Dendritic cell treated with granulocyte-macrophage colony-stimulating factor and Interleukin-4, amounts not matched to agents 40 ng/mL and 50 ng/mL, for 4 days (primary cell): ENCODE results near the gene HS3ST5.

Source experiments
- H3K27ac Mint-ChIP-seq: one replicate; pipeline ENCODE4 v1.8.0; 2022; ENCODE audit warnings: mild to moderate bottlenecking, mixed read lengths
- H3K27me3 Mint-ChIP-seq: one replicate; pipeline ENCODE4 v1.8.0; 2022; ENCODE audit warnings: mild to moderate bottlenecking, mixed read lengths
- H3K36me3 Mint-ChIP-seq: one replicate; pipeline ENCODE4 v1.8.0; 2022; ENCODE audit warnings: low read depth, mixed read lengths
- H3K4me1 Mint-ChIP-seq: one replicate; pipeline ENCODE4 v1.8.0; 2022; ENCODE audit warnings: low read depth, mixed read lengths
- H3K4me3 Mint-ChIP-seq: one replicate; pipeline ENCODE4 v1.8.0; 2022; ENCODE audit warnings: mild to moderate bottlenecking, moderate library complexity, mixed read lengths
- H3K9me3 Mint-ChIP-seq: one replicate; pipeline ENCODE4 v1.8.0; 2022; ENCODE audit warnings: mixed read lengths
- intact Hi-C: fragments of 100-400 bp; cut with micrococcal nuclease; formaldehyde crosslinking; loops from one replicate; pipeline ENCODE4 v1.15.0; 2022

Gene HS3ST5

GRCh38 chr6:114312931-114313330, 29.9 kb downstream of the HS3ST5 start:
- intact Hi-C loops = no loop called here
- Mint-ChIP-seq H3K4me1 (no peaks in the 10 kb centered on the region), H3K27ac (no peak overlapping the region), H3K36me3 (no peaks in the 10 kb centered on the region), H3K27me3 (no peaks in the 10 kb centered on the region), H3K4me3 (no peak overlapping the region), H3K9me3 (no peaks in the 10 kb centered on the region)

- Mint-ChIP-seq H3K27me3 (no peaks in the 10 kb centered on the region), H3K4me3 (no peak overlapping the region), H3K9me3 (no peaks in the 10 kb centered on the region), H3K36me3 (no peaks in the 10 kb centered on the region), H3K4me1 (no peaks in the 10 kb centered on the region), H3K27ac (no peak overlapping the region)
- intact Hi-C loops = no loop called here
Observed at GRCh38 chr6:114310053-114310452, 32.8 kb downstream of the HS3ST5 start.

GRCh38 chr6:114304304-114304887, 38.4 kb downstream of the HS3ST5 start:
- Mint-ChIP-seq H3K36me3 (no peaks in the 10 kb centered on the region), H3K27ac (no peak overlapping the region), H3K4me3 (no peak overlapping the region), H3K9me3 (no peaks in the 10 kb centered on the region), H3K27me3 (no peaks in the 10 kb centered on the region), H3K4me1 (no peaks in the 10 kb centered on the region)
- intact Hi-C loops = no loop called here

GRCh38 chr6:114301596-114302219, 41.1 kb downstream of the HS3ST5 start:
- Mint-ChIP-seq H3K4me3 (no peak overlapping the region), H3K9me3 (no peaks in the 10 kb centered on the region), H3K4me1 (no peaks in the 10 kb centered on the region), H3K27ac (no peak overlapping the region), H3K36me3 (no peaks in the 10 kb centered on the region), H3K27me3 (no peaks in the 10 kb centered on the region)
- intact Hi-C loops = no loop called here

- intact Hi-C loops = no loop called here
- H3K27me3 Mint-ChIP-seq = no peaks in the 10 kb centered on the region
- no peaks in the 10 kb centered on the region for H3K4me1 Mint-ChIP-seq
- no peaks in the 10 kb centered on the region for H3K36me3 Mint-ChIP-seq
- H3K27ac Mint-ChIP-seq = no peak overlapping the region
- no peaks in the 10 kb centered on the region for H3K9me3 Mint-ChIP-seq
- no peak overlapping the region for H3K4me3 Mint-ChIP-seq
Observed at GRCh38 chr6:114297135-114297534, 45.7 kb downstream of the HS3ST5 start.

- intact Hi-C loops = no loop called here
- no peaks in the 10 kb centered on the region for H3K9me3 Mint-ChIP-seq
- H3K4me3 Mint-ChIP-seq = no peak overlapping the region
Observed at GRCh38 chr6:114292431-114292830, 50.4 kb downstream of the HS3ST5 start.

GRCh38 chr6:114291428-114291827, 51.4 kb downstream of the HS3ST5 start:
- intact Hi-C loops = no loop called here
- Mint-ChIP-seq H3K36me3 (no peaks in the 10 kb centered on the region), H3K27me3 (no peaks in the 10 kb centered on the region), H3K4me3 (no peak overlapping the region), H3K27ac (no peak overlapping the region), H3K9me3 (no peaks in the 10 kb centered on the region), H3K4me1 (no peaks in the 10 kb centered on the region)

More at GRCh38 chr6:114292431-114292830, 50.4 kb downstream of the HS3ST5 start:
- Mint-ChIP-seq H3K36me3 (no peaks in the 10 kb centered on the region), H3K4me1 (no peaks in the 10 kb centered on the region), H3K27me3 (no peaks in the 10 kb centered on the region), H3K27ac (no peak overlapping the region)

GRCh38 chr6:114290864-114291263, 52.0 kb downstream of the HS3ST5 start:
- no peaks in the 10 kb centered on the region for H3K27me3 Mint-ChIP-seq
- no peak overlapping the region for H3K27ac Mint-ChIP-seq
- intact Hi-C loops = no loop called here
- no peaks in the 10 kb centered on the region for H3K4me1 Mint-ChIP-seq
- H3K4me3 Mint-ChIP-seq = no peak overlapping the region
- H3K36me3 Mint-ChIP-seq = no peaks in the 10 kb centered on the region
- H3K9me3 Mint-ChIP-seq = no peaks in the 10 kb centered on the region

GRCh38 chr6:114288701-114289495, 53.9 kb downstream of the HS3ST5 start:
- Mint-ChIP-seq H3K27ac (no peak overlapping the region), H3K36me3 (no peaks in the 10 kb centered on the region), H3K4me1 (no peaks in the 10 kb centered on the region), H3K27me3 (no peaks in the 10 kb centered on the region), H3K4me3 (no peak overlapping the region), H3K9me3 (no peaks in the 10 kb centered on the region)
- intact Hi-C loops = no loop called here

GRCh38 chr6:114287461-114287860, 55.4 kb downstream of the HS3ST5 start:
- Mint-ChIP-seq H3K4me3 (no peak overlapping the region), H3K36me3 (no peaks in the 10 kb centered on the region), H3K27ac (no peak overlapping the region), H3K9me3 (no peaks in the 10 kb centered on the region), H3K27me3 (no peaks in the 10 kb centered on the region), H3K4me1 (no peaks in the 10 kb centered on the region)
- intact Hi-C loops = no loop called here

GRCh38 chr6:114286211-114286610, 56.6 kb downstream of the HS3ST5 start:
- Mint-ChIP-seq H3K36me3 (no peaks in the 10 kb centered on the region), H3K27me3 (no peaks in the 10 kb centered on the region), H3K9me3 (no peaks in the 10 kb centered on the region), H3K4me1 (no peaks in the 10 kb centered on the region), H3K27ac (no peak overlapping the region), H3K4me3 (no peak overlapping the region)
- intact Hi-C loops = no loop called here

GRCh38 chr6:114284281-114284680, 58.5 kb downstream of the HS3ST5 start:
- H3K27me3 Mint-ChIP-seq = no peaks in the 10 kb centered on the region
- no peaks in the 10 kb centered on the region for H3K9me3 Mint-ChIP-seq
- no peak overlapping the region for H3K27ac Mint-ChIP-seq
- no peak overlapping the region for H3K4me3 Mint-ChIP-seq
- no peaks in the 10 kb centered on the region for H3K4me1 Mint-ChIP-seq
- H3K36me3 Mint-ChIP-seq = no peaks in the 10 kb centered on the region
- intact Hi-C loops = no loop called here

GRCh38 chr6:114282292-114282691, 60.5 kb downstream of the HS3ST5 start:
- Mint-ChIP-seq H3K36me3 (no peaks in the 10 kb centered on the region), H3K9me3 (no peaks in the 10 kb centered on the region), H3K27ac (no peak overlapping the region), H3K27me3 (no peaks in the 10 kb centered on the region), H3K4me1 (no peaks in the 10 kb centered on the region), H3K4me3 (no peak overlapping the region)
- intact Hi-C loops = no loop called here

- no peaks in the 10 kb centered on the region for H3K9me3 Mint-ChIP-seq
- no peaks in the 10 kb centered on the region for H3K36me3 Mint-ChIP-seq
- no peak overlapping the region for H3K4me3 Mint-ChIP-seq
- no peak overlapping the region for H3K27ac Mint-ChIP-seq
- intact Hi-C loops = no loop called here
- H3K4me1 Mint-ChIP-seq = no peaks in the 10 kb centered on the region
- H3K27me3 Mint-ChIP-seq = no peaks in the 10 kb centered on the region
Observed at GRCh38 chr6:114281496-114281895, 61.3 kb downstream of the HS3ST5 start.
